PFSK-1 (cell line): Measurements from ENCODE around the gene MAP4K4.

Source experiments
- FOXP2 ChIP-seq: optimal IDR thresholded peaks from 2 replicates; pipeline ENCODE3; 2011; ENCODE audit warnings: borderline replicate concordance, control low read depth, inconsistent platforms; ENCODE audit not compliant: insufficient read depth; ENCODE audit errors: extremely low read length, extremely low read depth
- POLR2AphosphoS5 ChIP-seq: IDR thresholded peaks from 2 replicates; pipeline ENCODE4 v1.6.1; 2012; ENCODE audit warnings: low read depth, mild to moderate bottlenecking, control low read depth, low read length, moderate library complexity
- SIN3A ChIP-seq: IDR thresholded peaks from 2 replicates; pipeline ENCODE4 v1.6.1; 2012; ENCODE audit warnings: mild to moderate bottlenecking, low read length, moderate library complexity, borderline replicate concordance; ENCODE audit not compliant: insufficient read depth
- TAF1 ChIP-seq: IDR thresholded peaks from 2 replicates; pipeline ENCODE4 v1.6.1; 2012; ENCODE audit warnings: low read length, control low read depth, borderline replicate concordance; ENCODE audit not compliant: insufficient read depth
- TF ChIP-seq, protein P1 (sequence below), 2 experiments: IDR thresholded peaks; 2 replicates each; pipeline versions ENCODE4 v1.6.1 to v1.8.0; 2011 to 2012; ENCODE audit warnings: low read depth in 2 of 2, low read length in 2 of 2, control low read depth in 1 of 2, inconsistent platforms in 1 of 2, mild to moderate bottlenecking in 1 of 2, moderate library complexity in 1 of 2; ENCODE audit not compliant: insufficient read depth in 1 of 2

Gene MAP4K4

DNA sequence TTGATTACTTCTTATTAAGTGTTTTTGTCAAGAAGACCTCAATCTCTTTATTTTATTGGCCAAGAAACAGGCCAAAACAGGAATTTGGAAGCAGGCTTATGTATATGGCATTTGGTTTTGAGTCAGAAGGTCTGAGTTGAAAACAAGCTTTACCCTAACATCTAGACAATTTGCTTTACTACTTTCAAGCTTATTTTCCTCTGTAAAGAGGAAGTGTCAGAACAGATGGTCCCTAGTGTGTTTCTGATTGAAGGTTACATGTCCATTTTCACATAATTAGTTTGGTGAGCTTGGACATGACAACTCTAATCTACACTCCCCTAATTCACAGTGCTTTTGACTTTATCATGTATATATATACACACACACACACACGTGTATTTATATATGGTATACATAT, 19.8 kb upstream of the MAP4K4 start:
- TF ChIP-seq POLR2AphosphoS5, result no peak
- TF ChIP-seq, protein P1, sequence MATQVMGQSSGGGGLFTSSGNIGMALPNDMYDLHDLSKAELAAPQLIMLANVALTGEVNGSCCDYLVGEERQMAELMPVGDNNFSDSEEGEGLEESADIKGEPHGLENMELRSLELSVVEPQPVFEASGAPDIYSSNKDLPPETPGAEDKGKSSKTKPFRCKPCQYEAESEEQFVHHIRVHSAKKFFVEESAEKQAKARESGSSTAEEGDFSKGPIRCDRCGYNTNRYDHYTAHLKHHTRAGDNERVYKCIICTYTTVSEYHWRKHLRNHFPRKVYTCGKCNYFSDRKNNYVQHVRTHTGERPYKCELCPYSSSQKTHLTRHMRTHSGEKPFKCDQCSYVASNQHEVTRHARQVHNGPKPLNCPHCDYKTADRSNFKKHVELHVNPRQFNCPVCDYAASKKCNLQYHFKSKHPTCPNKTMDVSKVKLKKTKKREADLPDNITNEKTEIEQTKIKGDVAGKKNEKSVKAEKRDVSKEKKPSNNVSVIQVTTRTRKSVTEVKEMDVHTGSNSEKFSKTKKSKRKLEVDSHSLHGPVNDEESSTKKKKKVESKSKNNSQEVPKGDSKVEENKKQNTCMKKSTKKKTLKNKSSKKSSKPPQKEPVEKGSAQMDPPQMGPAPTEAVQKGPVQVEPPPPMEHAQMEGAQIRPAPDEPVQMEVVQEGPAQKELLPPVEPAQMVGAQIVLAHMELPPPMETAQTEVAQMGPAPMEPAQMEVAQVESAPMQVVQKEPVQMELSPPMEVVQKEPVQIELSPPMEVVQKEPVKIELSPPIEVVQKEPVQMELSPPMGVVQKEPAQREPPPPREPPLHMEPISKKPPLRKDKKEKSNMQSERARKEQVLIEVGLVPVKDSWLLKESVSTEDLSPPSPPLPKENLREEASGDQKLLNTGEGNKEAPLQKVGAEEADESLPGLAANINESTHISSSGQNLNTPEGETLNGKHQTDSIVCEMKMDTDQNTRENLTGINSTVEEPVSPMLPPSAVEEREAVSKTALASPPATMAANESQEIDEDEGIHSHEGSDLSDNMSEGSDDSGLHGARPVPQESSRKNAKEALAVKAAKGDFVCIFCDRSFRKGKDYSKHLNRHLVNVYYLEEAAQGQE (IDR thresholded peaks at IDR 0.05; ENCODE audit: insufficient read depth in 1 of 2, low read depth in 2 of 2, low read length in 2 of 2), result no peak
- no peak for TF ChIP-seq TAF1
- TF ChIP-seq SIN3A, result no peak
- no peak for TF ChIP-seq FOXP2

DNA sequence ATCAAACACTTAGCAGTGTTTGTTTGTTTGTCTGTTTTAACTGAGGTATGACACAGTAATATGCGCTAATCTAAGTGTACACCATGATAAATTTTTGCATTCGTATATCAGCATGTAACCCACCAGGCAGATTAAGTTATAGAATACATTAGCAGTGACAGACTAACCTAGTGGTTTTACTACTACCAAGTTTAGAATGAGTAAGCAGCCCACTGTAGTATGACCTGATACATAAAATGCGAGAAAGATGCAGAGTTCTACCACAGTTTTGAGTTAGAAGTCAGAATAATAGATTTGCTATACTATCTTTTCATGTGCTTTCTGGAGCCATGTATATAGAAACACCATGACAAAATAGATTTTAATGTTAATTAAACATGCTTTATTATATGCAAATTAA, 19.1 kb upstream of the MAP4K4 start:
- TF ChIP-seq FOXP2, result no peak

DNA sequence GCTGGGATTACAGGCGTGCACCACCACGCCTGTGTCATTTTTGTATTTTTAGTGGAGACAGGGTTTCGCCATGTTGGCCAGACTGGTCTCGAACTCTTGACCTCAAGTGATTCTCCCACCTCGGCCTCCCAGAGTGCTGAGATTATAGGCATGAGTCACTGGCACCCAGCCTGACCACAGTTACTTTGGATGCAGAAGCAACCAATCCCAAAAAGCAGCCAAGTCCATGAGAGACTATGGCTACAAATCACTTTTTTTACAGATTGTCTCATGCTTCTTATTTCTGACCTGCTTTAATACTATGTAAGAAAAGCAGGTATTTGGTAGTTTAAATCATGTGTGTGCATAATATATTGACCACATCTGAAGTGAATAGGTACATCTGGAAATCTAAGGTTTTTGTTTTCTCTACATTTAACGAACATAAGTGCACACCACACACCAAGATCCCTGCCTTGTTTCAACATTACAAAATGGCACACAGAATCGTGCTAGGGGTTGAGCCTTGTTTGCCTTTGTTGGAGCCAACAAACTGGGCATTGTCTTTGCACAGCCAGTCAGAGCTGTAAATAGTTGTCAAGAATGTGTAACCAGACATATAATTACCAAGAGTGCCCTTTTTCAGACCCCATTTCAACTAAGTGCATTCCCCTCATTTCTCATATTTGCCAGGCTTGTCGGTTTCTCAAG, 18.3 kb upstream of the MAP4K4 start:
- TF ChIP-seq TAF1 (no peak), SIN3A (no peak), FOXP2 (no peak), POLR2AphosphoS5 (no peak)
- TF ChIP-seq, protein P1 (IDR thresholded peaks at IDR 0.05; ENCODE audit: insufficient read depth in 1 of 2, low read depth in 2 of 2, low read length in 2 of 2), result no peak

- no peak for TF ChIP-seq SIN3A
- TF ChIP-seq TAF1, result no peak
- TF ChIP-seq POLR2AphosphoS5, result no peak
- TF ChIP-seq, protein P1 (IDR thresholded peaks at IDR 0.05; ENCODE audit: insufficient read depth in 1 of 2, low read depth in 2 of 2, low read length in 2 of 2), result no peak
- no peak for TF ChIP-seq FOXP2
These were observed 17.6 kb upstream of the MAP4K4 start for GRCh38 chr2:101679801-101680487.

DNA sequence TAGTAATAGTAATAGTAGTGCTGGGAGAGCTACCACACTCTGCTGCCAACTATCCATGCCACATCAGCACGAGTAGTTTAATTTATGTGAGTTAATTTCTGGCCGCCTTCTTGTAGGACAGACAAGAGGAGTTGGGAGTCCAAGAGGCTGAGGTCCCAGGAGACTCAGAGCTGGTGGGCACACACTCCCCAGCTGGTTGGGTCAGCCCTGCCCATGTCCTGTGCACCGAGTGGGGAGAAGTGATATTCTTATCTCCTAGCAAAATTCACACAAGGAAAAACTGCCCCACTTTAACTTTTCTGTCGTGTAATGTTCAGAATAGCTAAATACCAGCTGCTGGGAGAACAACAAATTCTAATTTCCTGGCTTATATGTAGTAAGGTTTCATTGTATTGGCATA, 15.2 kb upstream of the MAP4K4 start:
- TF ChIP-seq SIN3A (no peak), POLR2AphosphoS5 (no peak), TAF1 (no peak), FOXP2 (no peak)
- TF ChIP-seq, protein P1 (IDR thresholded peaks at IDR 0.05; ENCODE audit: insufficient read depth in 1 of 2, low read depth in 2 of 2, low read length in 2 of 2), result no peak
